Nephron progenitor cell (in vitro differentiated cells): ENCODE data around the gene PTGS1.
"Not testable (repeated sequence)": the region's sequence is repeated elsewhere in the genome, so short reads cannot be mapped to it uniquely, and the experiment has no call there.

ENCODE experiments used
- DNase-seq: peaks from one replicate; pipeline ENCODE4 v3.0.0; 2021
- H3K27ac Mint-ChIP-seq: 2 replicates; pipeline ENCODE4 v1.8.0; 2021; ENCODE audit warnings: mild to moderate bottlenecking, moderate library complexity, mixed read lengths
- H3K27me3 Mint-ChIP-seq: 2 replicates; pipeline ENCODE4 v1.8.0; 2021; ENCODE audit warnings: mild to moderate bottlenecking, low read depth, mixed read lengths; ENCODE audit not compliant: poor library complexity
- H3K36me3 Mint-ChIP-seq: 2 replicates; pipeline ENCODE4 v1.8.0; 2021; ENCODE audit warnings: low read depth, mixed read lengths
- H3K4me1 Mint-ChIP-seq: 2 replicates; pipeline ENCODE4 v1.8.0; 2021; ENCODE audit warnings: mixed read lengths
- H3K4me3 Mint-ChIP-seq: 2 replicates; pipeline ENCODE4 v1.8.0; 2021; ENCODE audit warnings: mild to moderate bottlenecking, moderate library complexity, mixed read lengths
- H3K9me3 Mint-ChIP-seq: 2 replicates; pipeline ENCODE4 v1.8.0; 2021; ENCODE audit warnings: mild to moderate bottlenecking, moderate library complexity, mixed read lengths
- CTCF ChIP-seq: fragments of 200-600 bp; sonication (generic); IDR thresholded peaks from 2 replicates; pipeline ENCODE4 v1.5.0; 2021; ENCODE audit warnings: antibody characterized with exemption

PTGS1 gene

GRCh38 chr9:122370869-122371755, at the start of gene PTGS1:
PTGS1 (plus strand) TSS chr9:122371024; CDS start chr9:122371085, 61 bp downstream.
- H3K36me3 Mint-ChIP-seq = no peaks in the 10 kb centered on the region
- no peak for TF ChIP-seq CTCF
- peak; percentile 62 for DNase-seq
- H3K4me3 Mint-ChIP-seq = peak within 1 kb of the TSS; percentile 63
- H3K27ac Mint-ChIP-seq = no peak within 1 kb of the TSS
- peaks cover 73% of the 10 kb centered on the region for H3K27me3 Mint-ChIP-seq
- H3K9me3 Mint-ChIP-seq = peaks cover 4% of the 10 kb centered on the region
- peaks cover 22% of the 10 kb centered on the region for H3K4me1 Mint-ChIP-seq

GRCh38 chr9:122322553-122322952, 48.3 kb upstream of the PTGS1 start:
- H3K27ac Mint-ChIP-seq = no peak overlapping the region
- H3K9me3 Mint-ChIP-seq = no peaks in the 10 kb centered on the region
- no peaks in the 10 kb centered on the region for H3K27me3 Mint-ChIP-seq
- no peak overlapping the region for H3K4me3 Mint-ChIP-seq
- H3K36me3 Mint-ChIP-seq = peaks cover 26% of the 10 kb centered on the region
- TF ChIP-seq CTCF = no peak
- no peak for DNase-seq
- no peaks in the 10 kb centered on the region for H3K4me1 Mint-ChIP-seq

DNA sequence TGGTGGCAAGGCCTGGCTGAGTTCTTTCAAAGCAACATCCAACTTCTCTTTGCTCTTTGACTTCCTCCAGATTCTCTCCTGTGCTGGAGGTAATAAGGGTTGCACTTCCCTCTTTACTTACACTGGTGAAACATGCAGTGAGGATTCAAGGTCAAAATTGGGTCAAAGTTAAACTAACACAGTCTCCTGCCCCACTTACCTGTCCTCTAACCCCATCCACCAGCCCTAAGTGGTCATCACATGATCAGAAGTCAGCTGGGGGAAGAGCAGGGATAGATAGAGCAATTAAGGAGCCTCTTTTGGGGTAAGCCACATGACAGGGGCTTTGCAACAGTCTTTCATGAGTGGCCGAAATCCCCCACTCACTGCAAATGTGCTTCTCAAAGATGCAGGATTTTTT, 46.2 kb upstream of the PTGS1 start:
- H3K4me1 Mint-ChIP-seq, DNase-seq, H3K9me3 Mint-ChIP-seq, H3K27me3 Mint-ChIP-seq, H3K4me3 Mint-ChIP-seq, H3K27ac Mint-ChIP-seq: not testable (repeated sequence)
- peaks cover 21% of the 10 kb centered on the region for H3K36me3 Mint-ChIP-seq

GRCh38 chr9:122325124-122325523, 45.7 kb upstream of the PTGS1 start:
- DNase-seq = no peak
- H3K4me1 Mint-ChIP-seq = peaks cover 4% of the 10 kb centered on the region
- H3K36me3 Mint-ChIP-seq = peaks cover 21% of the 10 kb centered on the region
- H3K4me3 Mint-ChIP-seq = no peak overlapping the region
- H3K9me3 Mint-ChIP-seq = no peaks in the 10 kb centered on the region
- no peak for TF ChIP-seq CTCF
- no peak overlapping the region for H3K27ac Mint-ChIP-seq
- H3K27me3 Mint-ChIP-seq = no peaks in the 10 kb centered on the region

DNA sequence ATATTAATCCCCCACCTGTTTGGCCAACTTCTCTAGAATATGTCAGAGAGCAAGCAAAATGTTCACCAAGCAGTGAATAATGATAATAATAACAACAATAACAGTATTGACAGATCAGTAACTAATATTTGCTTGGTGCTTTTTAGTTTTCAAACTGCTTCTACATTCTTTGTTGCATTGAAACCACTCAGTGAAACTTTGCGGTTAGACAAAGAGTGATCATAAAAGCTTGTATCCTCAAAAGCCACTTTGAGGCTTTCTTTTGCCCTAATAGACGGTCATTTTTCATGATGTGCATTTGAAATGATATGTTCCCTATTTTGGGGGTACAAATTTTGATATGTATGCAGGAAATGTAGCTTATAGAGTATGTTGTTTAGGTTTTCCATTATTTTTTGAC, 43.6 kb upstream of the PTGS1 start:
- peaks cover 15% of the 10 kb centered on the region for H3K4me1 Mint-ChIP-seq
- no peak for TF ChIP-seq CTCF
- no peak overlapping the region for H3K27ac Mint-ChIP-seq
- peaks cover 3% of the 10 kb centered on the region for H3K27me3 Mint-ChIP-seq
- DNase-seq = no peak
- peaks cover 21% of the 10 kb centered on the region for H3K36me3 Mint-ChIP-seq
- no peaks in the 10 kb centered on the region for H3K9me3 Mint-ChIP-seq
- no peak overlapping the region for H3K4me3 Mint-ChIP-seq

DNA sequence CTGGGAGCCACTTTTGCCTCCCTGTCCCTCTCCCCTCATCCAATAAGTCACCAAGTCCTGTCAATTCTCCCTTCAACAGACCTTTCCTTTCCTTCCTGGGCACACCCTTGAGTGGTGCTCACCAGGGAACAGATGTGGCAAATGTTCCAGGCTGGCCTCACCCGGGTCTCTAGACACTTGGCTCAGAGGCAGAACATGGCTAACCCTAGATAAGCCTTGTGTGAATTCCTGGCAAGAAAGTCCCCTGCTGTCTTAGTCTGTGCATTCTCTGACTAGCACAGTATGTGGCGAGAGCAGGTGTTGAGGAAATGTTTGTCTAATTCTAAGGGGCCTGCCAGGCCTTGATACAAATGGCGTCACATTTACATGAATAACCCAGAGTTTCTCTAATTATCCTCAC, 41.2 kb upstream of the PTGS1 start:
- no peak for TF ChIP-seq CTCF
- Mint-ChIP-seq H3K9me3 (no peaks in the 10 kb centered on the region), H3K27ac (no peak overlapping the region), H3K4me3 (no peak overlapping the region), H3K27me3 (peaks cover 3% of the 10 kb centered on the region), H3K4me1 (peaks cover 15% of the 10 kb centered on the region), H3K36me3 (peaks cover 7% of the 10 kb centered on the region)
- no peak for DNase-seq

DNA sequence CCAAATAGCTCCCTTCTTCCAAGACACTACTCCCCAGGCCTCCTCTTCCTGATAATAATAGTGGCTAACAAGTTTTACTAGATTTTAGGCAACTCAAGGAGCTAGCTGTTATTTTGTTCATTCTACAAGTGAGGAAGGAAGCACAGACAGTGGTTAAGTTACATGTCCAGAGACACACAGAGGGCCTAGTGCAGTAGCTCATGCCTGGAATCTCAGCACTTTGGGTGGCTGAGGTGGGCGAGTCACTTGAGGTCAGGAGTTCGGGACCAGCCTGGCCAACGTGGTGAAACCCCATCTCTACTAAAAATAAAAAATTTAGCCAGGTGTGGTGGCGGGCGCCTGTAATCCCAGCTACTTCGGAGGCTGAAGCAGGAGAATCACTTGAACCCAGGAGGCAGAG, 40.4 kb upstream of the PTGS1 start:
- not testable (repeated sequence) for DNase-seq, H3K36me3 Mint-ChIP-seq, H3K27me3 Mint-ChIP-seq, H3K9me3 Mint-ChIP-seq, H3K4me3 Mint-ChIP-seq
- H3K27ac Mint-ChIP-seq = peak overlapping the region; percentile 20
- peaks cover 15% of the 10 kb centered on the region for H3K4me1 Mint-ChIP-seq
